SKM-1 treated with dmso at 0.1 percent for 144 hours (cell line): ENCODE data around the gene NAPSA.
"Not testable (repeated sequence)": the region's sequence is repeated elsewhere in the genome, so short reads cannot be mapped to it uniquely, and the experiment has no call there.

Source experiments
- DNase-seq: peaks from one replicate; lab custom pipeline; 2025; ENCODE audit not compliant: unreplicated experiment; lab: John Stamatoyannopoulos, UW

NAPSA gene

DNA sequence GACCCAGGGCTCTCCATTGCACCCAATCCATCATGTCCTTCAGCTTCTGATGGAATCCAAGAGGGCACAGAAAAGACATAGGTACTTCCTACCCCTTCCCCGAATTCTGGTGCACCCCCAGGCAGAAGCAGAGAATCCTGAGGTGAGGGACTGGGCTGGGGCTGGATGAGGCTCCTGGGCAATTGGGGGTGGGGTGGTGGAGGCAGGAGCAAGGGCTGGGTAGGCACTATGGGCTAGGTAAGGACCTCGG, 33.5 kb downstream of the NAPSA start:
- DNase-seq = no peak

DNA sequence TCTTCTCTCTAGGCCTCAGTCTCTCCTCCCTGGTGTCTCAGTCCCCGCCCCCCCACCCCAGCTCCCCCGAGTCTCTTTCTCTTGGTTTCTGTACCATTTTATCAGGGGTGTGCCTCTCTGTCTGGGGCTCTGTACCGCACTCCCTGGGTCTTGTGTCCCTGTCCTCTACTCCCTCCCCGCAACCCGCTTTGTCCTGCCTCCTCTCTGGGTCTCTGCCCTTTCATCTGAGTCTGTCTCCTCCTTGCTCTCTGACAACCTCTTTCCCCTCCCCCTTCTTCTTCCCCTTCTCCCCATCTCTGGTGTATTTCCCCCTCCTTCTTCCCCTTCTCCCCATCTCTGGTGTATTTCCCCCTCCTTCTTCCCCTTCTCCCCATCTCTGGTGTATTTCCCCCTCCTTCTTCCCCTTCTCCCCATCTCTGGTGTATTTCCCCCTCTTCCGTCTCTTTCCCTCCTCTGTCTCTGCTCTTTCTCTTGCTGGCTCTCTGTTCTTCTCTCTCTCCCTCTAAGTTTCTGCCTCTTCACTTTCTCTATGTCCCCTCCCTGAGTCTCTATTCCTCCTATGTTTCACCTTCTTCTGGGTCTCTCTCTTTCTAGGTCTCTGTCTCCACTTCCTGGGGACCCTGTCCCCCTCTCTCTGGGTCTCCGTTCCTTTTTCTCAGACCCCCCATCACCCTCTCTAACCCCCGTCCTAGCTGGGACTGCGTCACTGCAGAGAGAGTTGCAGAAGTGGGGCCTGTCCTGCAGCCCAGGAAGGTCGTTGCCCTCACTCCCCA, 34.0 kb downstream of the NAPSA start:
- DNase-seq = no peak

DNA sequence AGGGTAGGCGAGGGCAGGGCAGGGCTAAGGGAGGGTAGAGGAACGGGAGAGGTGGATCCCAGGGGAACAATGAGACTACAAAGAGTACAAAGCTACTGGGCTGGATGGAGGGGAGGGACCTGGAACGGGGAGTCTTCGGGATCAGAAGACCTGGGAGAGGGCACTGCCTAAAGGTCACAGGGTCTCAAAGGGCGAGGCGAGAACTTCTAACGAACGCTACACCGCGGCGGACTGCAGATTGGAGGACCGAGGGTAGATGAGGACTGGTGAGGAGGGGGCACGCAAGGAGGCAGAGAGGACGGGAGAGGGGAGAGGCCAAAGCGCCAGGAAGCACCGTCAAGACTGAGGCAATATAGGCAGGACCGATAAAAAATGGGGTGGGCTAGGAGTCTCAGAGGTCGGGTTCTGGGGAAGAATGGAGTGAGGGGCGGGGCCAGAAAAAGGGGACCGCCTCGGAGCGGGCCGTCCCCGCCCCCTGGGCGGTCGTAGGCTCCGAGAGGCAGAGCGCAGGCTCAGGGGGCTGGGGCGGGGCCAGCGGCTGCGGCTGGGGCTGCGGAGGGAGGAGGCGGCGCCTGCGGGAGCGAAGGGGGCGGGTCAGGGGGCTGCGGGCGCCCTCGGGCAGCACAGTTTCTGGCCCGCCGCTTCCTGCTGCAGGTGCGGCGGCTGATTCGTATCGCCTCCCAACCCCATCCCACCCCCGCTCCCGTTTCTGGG, 34.9 kb downstream of the NAPSA start:
- no peak for DNase-seq

DNA sequence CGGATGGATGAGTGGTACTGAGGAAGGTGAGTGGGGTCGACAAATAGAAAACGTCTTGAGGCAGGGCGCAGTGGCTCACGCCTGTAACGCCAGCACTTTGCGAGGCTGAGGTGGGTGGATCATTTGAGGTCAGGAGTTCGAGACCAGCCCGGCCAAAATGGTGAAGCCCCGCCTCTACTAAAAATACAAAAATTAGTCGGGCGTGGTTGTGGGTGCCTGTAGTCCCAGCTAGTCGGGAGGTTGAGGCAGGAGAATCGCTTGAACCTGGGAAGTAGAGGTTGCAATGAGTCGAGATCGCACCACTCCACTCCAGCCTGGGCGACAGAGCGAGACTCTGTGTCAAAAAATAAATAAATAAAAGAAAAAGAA, 35.5 kb downstream of the NAPSA start:
- not testable (repeated sequence) for DNase-seq

GRCh38 chr19:50329146-50329925, 36.1 kb downstream of the NAPSA start, which contains the start of gene KCNC3:
Gene KCNC3 (minus strand): TSS chr19:50329377. CDS start chr19:50329082, 295 bp downstream.
- DNase-seq = peak; percentile 95

DNA sequence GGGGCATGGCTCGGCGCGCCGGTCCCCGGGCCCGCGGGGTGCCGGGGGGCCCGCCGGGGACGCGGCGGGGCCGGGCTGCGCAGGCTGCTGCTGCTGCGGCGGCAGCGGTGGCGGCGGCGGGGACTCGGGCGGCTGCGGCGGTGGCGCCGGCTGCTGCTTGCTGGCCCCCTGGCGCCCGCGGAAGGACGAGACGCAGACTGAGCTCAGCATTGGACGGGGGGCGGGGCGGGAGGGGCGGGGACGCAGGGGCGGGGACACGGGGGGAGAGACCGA, 36.6 kb downstream of the NAPSA start:
- DNase-seq = no peak

DNA sequence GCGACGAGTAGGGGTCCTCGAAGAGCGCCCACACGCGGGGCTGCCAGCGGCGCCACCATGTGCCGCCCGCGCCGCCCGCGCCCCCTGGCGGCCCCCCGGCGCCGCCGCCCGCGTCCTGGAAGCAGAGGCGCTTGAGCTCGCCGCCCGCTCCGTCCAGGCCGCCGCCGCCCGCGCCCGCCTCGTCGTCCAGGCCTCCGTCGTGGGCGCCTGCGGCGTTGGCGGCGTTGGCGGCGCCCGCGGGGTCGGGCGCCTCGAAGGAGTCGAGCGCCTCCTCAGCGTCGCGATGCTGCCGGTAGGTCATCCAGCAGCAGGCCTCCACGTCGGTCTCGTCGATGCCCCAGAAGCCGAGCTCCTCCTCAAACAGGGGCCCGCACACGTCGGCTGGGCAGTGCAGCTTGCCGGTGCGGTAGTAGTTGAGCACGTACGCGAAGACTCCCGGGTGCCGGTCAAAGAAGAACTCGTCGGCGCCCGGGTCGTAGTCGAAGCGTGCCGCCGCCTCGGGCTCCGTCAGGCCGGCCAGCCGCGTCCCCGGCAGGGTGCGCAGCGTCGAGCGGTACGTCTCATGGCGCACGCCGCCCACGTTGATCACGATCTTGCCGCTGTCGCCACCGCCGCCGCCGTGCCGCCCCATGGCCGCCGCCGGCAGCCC, 37.1 kb downstream of the NAPSA start:
- no peak for DNase-seq

DNA sequence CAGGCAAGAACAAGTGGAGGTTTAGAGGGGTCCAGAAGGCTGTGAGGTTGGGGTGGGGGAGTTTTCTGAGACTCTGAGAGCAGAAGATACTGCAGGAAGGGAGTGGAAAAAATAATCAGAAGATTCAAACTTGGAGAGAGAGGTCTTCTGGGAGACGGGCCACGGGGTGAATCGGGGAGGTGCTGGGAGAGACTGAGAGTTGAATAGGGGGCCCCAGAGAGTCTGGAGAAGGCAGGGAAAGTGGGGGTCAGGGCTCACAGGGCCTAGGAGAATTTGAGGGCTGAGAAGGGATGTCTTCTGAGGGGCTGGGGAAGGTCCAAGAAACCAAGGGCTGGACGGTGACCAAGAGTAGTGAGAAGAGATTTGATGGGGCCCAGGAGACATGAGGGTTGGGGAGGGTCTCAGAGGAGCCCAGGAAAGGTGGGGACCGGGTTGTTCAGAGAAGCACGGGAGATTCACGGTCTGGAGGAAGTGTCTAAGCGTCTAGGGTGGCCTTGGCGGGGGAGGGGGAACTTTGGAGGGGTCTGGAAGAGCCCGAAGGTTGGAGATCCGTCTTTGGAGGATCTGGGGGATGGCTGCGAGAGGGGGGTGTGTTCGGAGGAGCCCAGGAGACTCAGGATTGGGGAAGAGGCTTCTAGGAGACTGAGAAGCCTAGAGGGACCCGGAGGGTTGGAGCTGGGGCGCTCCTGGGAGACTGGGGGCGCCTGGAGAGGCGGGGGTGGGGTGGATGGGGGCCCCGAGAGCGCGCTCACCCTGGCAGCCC, 37.8 kb downstream of the NAPSA start:
- no peak for DNase-seq

DNA sequence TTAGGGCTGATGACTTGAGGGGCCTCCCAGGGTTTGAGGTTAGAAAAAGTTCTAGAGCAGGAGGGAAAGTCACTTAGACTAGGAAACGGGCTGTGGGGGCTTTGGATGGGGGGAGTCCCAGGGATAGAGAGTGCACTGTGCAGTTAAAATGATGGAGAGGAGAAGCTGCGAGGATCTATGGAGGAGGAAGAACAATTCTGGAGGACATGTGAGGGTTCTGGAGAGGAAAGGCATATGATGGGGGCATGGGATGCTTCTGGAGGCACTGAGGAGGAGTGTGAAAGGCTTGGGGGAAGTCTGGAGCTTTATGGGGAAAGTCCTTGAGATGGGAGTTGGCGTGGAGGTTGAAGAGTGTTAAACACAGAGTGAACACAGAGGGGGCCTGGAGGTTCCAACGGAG, 38.4 kb downstream of the NAPSA start:
- DNase-seq = no peak

DNA sequence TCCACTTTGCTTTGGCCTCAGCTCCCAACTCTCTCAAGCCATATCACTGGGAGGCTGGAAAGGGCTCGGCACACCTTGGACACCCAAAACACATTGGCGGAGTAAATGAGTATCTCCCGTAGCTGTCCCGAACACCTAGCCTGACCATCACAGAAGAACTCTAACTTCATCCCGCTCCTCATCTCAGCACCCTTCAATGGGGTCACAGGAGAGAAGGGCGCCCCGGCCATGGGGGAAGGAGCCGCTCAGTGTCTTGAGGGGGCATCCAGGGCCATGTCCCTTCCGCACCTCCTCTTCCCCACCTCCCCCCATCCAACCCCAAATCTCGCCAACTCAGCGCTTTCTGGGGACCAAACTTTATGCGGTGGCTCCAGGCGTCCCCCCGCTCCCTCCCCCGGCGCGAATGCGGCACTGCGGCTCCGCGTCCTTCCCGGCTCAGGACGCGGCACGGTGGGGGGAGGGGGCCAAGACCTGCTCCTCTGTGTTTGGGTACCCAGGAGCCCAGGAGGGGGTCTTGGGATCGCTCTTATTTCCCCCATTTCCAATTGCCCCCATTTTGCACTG, 39.3 kb downstream of the NAPSA start:
- DNase-seq = no peak

DNA sequence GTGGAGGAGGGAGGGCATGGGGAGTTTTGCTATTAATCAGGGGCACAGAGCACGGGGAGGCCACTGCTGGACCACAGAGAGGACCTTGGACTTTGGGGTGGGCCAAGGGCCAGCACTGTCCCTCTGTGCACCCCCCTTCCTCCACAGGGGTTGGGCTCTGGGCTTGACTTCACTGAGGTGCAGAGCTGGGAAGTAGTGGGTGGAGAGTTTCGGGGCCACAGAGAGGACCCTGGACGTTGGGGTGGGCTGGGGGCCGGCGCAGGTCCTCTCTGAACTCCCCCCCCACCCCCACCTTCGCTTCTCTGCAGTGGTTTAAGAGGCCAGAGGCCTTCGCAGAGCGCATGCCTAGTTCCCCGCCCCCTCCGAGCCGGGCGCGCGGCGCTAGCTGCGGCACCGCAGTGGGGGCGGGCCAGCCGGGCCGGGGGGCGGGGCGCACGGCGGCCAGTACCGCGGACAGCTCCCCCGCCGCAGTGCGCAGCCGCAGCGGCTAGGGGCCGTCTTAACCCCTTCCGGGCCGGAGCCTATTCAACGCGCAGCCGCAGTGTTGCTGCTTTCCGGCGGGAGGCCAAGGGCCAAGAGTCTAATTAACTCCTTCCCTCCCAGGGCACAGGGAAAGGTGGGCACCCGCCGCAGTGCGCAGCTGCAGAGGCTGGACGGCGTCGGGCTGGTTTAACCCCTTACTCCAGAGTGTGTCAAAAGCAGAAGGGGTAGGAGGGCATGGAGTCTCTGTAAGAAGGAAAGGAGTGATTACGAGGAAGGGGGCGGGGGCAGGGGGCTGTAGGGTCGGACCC, 39.9 kb downstream of the NAPSA start:
- no peak for DNase-seq

DNA sequence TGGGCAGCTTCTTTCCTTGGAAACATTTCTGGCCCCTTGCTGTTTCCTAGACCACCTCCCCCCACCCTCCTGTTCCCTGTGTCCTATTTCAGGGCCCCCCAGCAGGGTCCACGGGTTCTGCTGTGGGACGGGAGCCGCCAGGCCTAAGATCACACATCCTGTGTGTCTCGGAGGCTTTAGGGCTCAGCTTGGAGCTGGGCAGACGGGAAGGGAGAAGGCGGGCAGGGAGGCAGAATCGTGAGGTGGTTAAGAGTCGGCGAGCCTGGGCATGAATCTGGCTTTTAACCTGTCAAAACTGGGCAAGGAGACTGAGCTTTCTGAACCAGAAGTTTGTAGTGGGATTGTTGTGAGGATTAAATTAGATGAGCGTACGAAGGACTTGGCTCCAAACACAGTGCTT, 41.1 kb downstream of the NAPSA start:
- DNase-seq = no peak

DNA sequence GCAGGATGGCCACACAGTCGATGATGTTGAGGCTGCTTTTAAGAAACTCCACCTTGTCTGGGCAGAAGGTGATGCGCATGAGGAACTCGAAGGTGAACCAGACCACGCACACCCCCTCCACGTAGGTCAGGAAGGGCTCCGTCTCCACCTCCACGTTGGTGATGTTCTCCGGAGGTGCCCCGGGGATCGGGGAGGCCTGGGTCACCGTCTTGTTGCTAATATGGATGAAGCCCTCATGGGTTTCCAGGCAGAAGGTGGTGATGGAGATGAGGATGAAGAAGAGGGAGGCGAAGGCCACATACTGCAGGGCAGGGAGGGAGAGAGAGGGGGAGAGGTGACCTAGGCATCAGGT, 41.7 kb downstream of the NAPSA start:
- no peak for DNase-seq

GRCh38 chr19:50322931-50323781, 42.3 kb downstream of the NAPSA start:
- DNase-seq = no peak

- no peak for DNase-seq
Measured at GRCh38 chr19:50322234-50322633, 43.2 kb downstream of the NAPSA start.

- no peak for DNase-seq
Measured at GRCh38 chr19:50321831-50322230, 43.6 kb downstream of the NAPSA start.

DNA sequence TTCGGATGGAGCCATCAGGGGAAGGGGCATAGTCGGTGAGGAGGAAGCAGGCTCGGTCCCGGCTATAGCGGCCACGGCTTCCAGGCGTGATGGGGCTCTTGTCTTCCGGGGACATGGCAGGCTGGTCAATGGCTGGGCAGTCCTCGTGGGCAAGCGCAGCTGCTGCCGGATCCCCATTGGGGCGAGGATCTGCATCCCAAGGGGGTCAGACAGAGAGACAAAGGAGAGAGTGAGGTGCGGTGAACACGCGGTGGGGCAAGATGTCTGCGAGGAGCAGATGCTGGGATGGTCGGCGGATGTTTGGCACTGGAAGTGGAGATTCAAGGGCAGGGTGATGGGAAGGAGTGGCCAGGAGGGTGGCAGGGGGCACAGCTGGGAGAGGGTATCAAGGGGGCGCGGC, 44.8 kb downstream of the NAPSA start:
- DNase-seq = no peak

DNA sequence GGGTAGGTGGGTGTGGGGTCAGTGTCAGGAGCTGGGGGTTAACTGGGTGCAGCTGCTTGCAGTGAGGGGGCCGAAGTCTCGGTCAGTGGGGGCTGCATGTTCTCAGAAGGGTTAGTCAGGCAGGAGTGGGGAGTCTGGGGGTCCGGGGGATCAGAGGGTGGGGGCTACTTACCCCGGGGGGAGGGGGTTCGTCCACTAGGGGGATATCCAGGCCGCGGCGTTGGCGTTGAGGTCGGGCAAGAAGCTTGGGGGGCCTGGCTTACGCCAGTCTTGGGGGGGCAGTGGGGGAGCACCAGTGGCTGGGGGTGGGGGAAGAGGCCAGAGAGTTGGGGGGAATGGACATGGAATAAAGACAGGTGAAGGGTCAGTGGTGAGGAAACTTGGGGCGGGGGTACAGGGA, 45.4 kb downstream of the NAPSA start:
- DNase-seq = no peak

GRCh38 chr19:50319156-50319555, 46.3 kb downstream of the NAPSA start:
- no peak for DNase-seq
